HepG2 (cell line): Measurements from ENCODE around the gene B3GALNT2. TPM values are rescaled to one million over a fixed set of nuclear protein-coding genes. Genes with fewer than 3 reads are reported as not detected.

Experiments
- EP300 ChIP-seq, 3 experiments: sonication (generic) in 1 of 3; formaldehyde crosslinking in 1 of 3; IDR thresholded peaks; 2 replicates each; pipeline versions ENCODE4 v1.5.1 to v1.6.1; 2011 to 2020; ENCODE audit warnings: low read depth in 2 of 3, low read length in 2 of 3, borderline replicate concordance in 1 of 3, improper control_type of control experiment in 1 of 3, mild to moderate bottlenecking in 1 of 3, missing genetic modification reagents in 1 of 3, moderate library complexity in 1 of 3
- GATA4 ChIP-seq: sonication (generic); IDR thresholded peaks from 2 replicates; pipeline ENCODE4 v1.6.1; 2016; ENCODE audit warnings: antibody characterized with exemption, low read depth, borderline replicate concordance
- HOXA5 ChIP-seq: sonication (generic); formaldehyde crosslinking; IDR thresholded peaks from 2 replicates; pipeline ENCODE4 v1.4.0; 2020; ENCODE audit warnings: missing genetic modification reagents
- MXD4 ChIP-seq: IDR thresholded peaks from 2 replicates; pipeline ENCODE4 v1.6.1; 2016; ENCODE audit warnings: mild to moderate bottlenecking, missing biosample characterization, missing genetic modification reagents
- PPARG ChIP-seq: conservative IDR thresholded peaks from 2 replicates; pipeline ENCODE4 v1.6.1; 2016; ENCODE audit warnings: missing biosample characterization, missing genetic modification reagents
- RNF2 ChIP-seq: fragments of 450-650 bp; conservative IDR thresholded peaks from 2 replicates; pipeline ENCODE4 v1.6.1; 2016; ENCODE audit warnings: low read depth
- RXRA ChIP-seq: sonication (generic); formaldehyde crosslinking; IDR thresholded peaks from 2 replicates; pipeline ENCODE4 v1.5.1; 2020; ENCODE audit warnings: missing genetic modification reagents
- TBX3 ChIP-seq: fragments of 450-650 bp; IDR thresholded peaks from 2 replicates; pipeline ENCODE4 v1.6.1; 2017; ENCODE audit warnings: antibody characterized with exemption, mild to moderate bottlenecking, inconsistent platforms, borderline replicate concordance
- THAP11 ChIP-seq: IDR thresholded peaks from 2 replicates; pipeline ENCODE4 v1.6.1; 2016; ENCODE audit warnings: missing biosample characterization, missing genetic modification reagents
- TRIM24 ChIP-seq: sonication (generic); formaldehyde crosslinking; IDR thresholded peaks from 2 replicates; pipeline ENCODE4 v1.8.0; 2022; ENCODE audit warnings: mild to moderate bottlenecking, missing genetic modification reagents
- ZNF567 ChIP-seq: sonication (generic); formaldehyde crosslinking; IDR thresholded peaks from 2 replicates; pipeline ENCODE4 v1.8.1; 2023; ENCODE audit warnings: mild to moderate bottlenecking, missing genetic modification reagents, borderline replicate concordance
- ZNF652 ChIP-seq: IDR thresholded peaks from 2 replicates; pipeline ENCODE4 v1.6.1; 2016; ENCODE audit warnings: low read depth, borderline replicate concordance
- ZNF7 ChIP-seq: IDR thresholded peaks from 2 replicates; pipeline ENCODE4 v1.6.1; 2016; ENCODE audit warnings: missing biosample characterization, missing genetic modification reagents
- ZNF773 ChIP-seq: sonication (generic); formaldehyde crosslinking; IDR thresholded peaks from 2 replicates; pipeline ENCODE4 v1.4.0; 2020; ENCODE audit warnings: missing genetic modification reagents, borderline replicate concordance
- ZSCAN22 ChIP-seq: sonication (generic); formaldehyde crosslinking; IDR thresholded peaks from 2 replicates; pipeline ENCODE4 v1.4.0; 2020; ENCODE audit warnings: mild to moderate bottlenecking, missing genetic modification reagents
- polyA plus RNA-seq, 8 experiments: library from polyadenylated mRNA; depleted of rRNA in 3 of 8; stranded (reverse) in 7 of 8; unstranded in 1 of 8; fragments of >200 nt; fragmentation: Illumina TruSeq in 4 of 8; extraction: Trizol in 4 of 8; gene quantifications; 2 replicates each; pipeline versions ENCODE4 v1.2.1 to v1.2.3, GENCODE V29; 2011 to 2016; ENCODE audit warnings: low read depth in 4 of 8, missing spikeins in 1 of 8, mixed read lengths in 1 of 8; ENCODE audit not compliant: insufficient read depth in 1 of 8
- total RNA-seq, 5 experiments: library from RNA; depleted of rRNA; stranded (reverse); fragments of >200 nt; fragmentation: Illumina TruSeq; extraction: Trizol; gene quantifications; 2 replicates each; pipeline ENCODE4 v1.2.3, GENCODE V29; 2016; ENCODE audit warnings: low read depth in 1 of 5
- TF ChIP-seq, protein P1 (sequence below): sonication (generic); formaldehyde crosslinking; IDR thresholded peaks from 2 replicates; pipeline ENCODE4 v1.5.1; 2020; ENCODE audit warnings: mild to moderate bottlenecking, missing genetic modification reagents
- TF ChIP-seq, protein P2 (sequence below): sonication (generic); formaldehyde crosslinking; IDR thresholded peaks from 2 replicates; pipeline ENCODE4 v1.5.1; 2020; ENCODE audit warnings: missing genetic modification reagents, mild to moderate bottlenecking, borderline replicate concordance
- TF ChIP-seq, protein P3 (sequence below): sonication (generic); formaldehyde crosslinking; IDR thresholded peaks from 2 replicates; pipeline ENCODE4 v1.4.0; 2020; ENCODE audit warnings: missing genetic modification reagents
- TF ChIP-seq, protein P4 (sequence below): sonication (generic); formaldehyde crosslinking; IDR thresholded peaks from 2 replicates; pipeline ENCODE4 v1.4.0; 2020; ENCODE audit warnings: missing genetic modification reagents, low read depth, mild to moderate bottlenecking, borderline replicate concordance
- TF ChIP-seq, protein P5 (sequence below): sonication (generic); formaldehyde crosslinking; IDR thresholded peaks from 2 replicates; pipeline ENCODE4 v1.5.0; 2020; ENCODE audit warnings: missing genetic modification reagents
- TF ChIP-seq, protein P6 (sequence below): IDR thresholded peaks from 2 replicates; pipeline ENCODE4 v1.6.1; 2016

B3GALNT2 gene
- total and polyA plus RNA-seq, 2 of the 13 experiments (the other 11 are each of a cell fraction or from before 2014, with no cell fraction given) = 16.5 to 28.9 TPM

DNA sequence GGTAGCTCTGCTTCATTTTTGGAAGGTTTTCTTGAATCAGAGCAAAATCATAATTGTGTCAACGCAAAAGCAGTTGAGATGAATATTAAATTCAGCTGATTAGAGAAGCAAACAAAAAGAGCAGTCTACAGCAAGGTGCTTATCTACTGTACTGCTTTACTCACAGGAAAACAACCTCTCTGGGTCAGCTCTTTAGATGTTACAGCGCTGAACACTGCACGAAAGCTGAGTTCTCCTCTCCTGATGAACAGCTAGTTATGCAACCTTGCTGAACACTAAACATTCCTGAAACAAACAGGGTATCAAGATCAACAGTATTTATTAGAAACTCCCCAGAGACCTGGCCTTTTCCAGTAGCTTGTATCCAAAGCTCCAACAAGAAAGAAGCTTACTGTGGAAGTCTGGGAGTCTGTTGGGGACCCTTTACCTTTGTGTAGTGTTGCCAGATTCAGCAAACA is 95.7 kb downstream of the B3GALNT2 start (continued):
- TF ChIP-seq, protein P1, sequence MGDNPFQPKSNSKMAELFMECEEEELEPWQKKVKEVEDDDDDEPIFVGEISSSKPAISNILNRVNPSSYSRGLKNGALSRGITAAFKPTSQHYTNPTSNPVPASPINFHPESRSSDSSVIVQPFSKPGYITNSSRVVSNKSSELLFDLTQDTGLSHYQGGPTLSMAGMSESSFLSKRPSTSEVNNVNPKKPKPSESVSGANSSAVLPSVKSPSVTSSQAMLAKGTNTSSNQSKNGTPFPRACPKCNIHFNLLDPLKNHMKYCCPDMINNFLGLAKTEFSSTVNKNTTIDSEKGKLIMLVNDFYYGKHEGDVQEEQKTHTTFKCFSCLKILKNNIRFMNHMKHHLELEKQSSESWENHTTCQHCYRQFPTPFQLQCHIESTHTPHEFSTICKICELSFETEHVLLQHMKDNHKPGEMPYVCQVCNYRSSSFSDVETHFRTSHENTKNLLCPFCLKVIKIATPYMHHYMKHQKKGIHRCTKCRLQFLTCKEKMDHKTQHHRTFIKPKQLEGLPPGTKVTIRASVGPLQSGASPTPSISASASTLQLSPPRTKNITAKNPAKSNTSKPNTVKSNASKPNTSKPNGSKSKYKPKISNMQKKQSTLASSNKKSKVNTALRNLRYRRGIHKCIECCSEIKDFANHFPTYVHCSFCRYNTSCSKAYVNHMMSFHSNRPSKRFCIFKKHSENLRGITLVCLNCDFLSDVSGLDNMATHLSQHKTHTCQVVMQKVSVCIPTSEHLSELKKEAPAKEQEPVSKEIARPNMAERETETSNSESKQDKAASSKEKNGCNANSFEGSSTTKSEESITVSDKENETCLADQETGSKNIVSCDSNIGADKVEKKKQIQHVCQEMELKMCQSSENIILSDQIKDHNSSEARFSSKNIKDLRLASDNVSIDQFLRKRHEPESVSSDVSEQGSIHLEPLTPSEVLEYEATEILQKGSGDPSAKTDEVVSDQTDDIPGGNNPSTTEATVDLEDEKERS (CRISPR knock-in tag) = peak; percentile 47; the same call in 1 of the 2 replicates
- no peak for TF ChIP-seq RNF2
- no peak for TF ChIP-seq ZNF773 (CRISPR knock-in tag)
- no peak for TF ChIP-seq ZNF652 (CRISPR knock-in tag)
- TF ChIP-seq, protein P2, sequence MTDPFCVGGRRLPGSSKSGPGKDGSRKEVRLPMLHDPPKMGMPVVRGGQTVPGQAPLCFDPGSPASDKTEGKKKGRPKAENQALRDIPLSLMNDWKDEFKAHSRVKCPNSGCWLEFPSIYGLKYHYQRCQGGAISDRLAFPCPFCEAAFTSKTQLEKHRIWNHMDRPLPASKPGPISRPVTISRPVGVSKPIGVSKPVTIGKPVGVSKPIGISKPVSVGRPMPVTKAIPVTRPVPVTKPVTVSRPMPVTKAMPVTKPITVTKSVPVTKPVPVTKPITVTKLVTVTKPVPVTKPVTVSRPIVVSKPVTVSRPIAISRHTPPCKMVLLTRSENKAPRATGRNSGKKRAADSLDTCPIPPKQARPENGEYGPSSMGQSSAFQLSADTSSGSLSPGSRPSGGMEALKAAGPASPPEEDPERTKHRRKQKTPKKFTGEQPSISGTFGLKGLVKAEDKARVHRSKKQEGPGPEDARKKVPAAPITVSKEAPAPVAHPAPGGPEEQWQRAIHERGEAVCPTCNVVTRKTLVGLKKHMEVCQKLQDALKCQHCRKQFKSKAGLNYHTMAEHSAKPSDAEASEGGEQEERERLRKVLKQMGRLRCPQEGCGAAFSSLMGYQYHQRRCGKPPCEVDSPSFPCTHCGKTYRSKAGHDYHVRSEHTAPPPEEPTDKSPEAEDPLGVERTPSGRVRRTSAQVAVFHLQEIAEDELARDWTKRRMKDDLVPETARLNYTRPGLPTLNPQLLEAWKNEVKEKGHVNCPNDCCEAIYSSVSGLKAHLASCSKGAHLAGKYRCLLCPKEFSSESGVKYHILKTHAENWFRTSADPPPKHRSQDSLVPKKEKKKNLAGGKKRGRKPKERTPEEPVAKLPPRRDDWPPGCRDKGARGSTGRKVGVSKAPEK = 0 out of 2 replicates have a peak, but pooled peaks have one; percentile 32
- no peak for TF ChIP-seq TBX3
- peak; percentile 13; the same call in 1 of the 2 replicates for TF ChIP-seq THAP11
- TF ChIP-seq ZNF7 (CRISPR knock-in tag) = peak; percentile 35; the same call in 1 of the 2 replicates
- TF ChIP-seq ZSCAN22 (CRISPR knock-in tag) = no peak
- peak; percentile 39; the same call in 1 of the 2 replicates for TF ChIP-seq PPARG (CRISPR knock-in tag)
- TF ChIP-seq, protein P3, sequence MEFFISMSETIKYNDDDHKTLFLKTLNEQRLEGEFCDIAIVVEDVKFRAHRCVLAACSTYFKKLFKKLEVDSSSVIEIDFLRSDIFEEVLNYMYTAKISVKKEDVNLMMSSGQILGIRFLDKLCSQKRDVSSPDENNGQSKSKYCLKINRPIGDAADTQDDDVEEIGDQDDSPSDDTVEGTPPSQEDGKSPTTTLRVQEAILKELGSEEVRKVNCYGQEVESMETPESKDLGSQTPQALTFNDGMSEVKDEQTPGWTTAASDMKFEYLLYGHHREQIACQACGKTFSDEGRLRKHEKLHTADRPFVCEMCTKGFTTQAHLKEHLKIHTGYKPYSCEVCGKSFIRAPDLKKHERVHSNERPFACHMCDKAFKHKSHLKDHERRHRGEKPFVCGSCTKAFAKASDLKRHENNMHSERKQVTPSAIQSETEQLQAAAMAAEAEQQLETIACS (CRISPR knock-in tag) = no peak
- peak in 1 of 2 experiments; percentile 69; a peak in 2 of 4 replicates for TF ChIP-seq EP300 (IDR thresholded peaks at IDR 0.05; ENCODE audit: low read depth in 2 of 2, low read length in 2 of 2)
- TF ChIP-seq EP300 (CRISPR knock-in tag; IDR thresholded peaks at IDR 0.05; ENCODE audit: borderline replicate concordance) = no peak
- TF ChIP-seq, protein P4, sequence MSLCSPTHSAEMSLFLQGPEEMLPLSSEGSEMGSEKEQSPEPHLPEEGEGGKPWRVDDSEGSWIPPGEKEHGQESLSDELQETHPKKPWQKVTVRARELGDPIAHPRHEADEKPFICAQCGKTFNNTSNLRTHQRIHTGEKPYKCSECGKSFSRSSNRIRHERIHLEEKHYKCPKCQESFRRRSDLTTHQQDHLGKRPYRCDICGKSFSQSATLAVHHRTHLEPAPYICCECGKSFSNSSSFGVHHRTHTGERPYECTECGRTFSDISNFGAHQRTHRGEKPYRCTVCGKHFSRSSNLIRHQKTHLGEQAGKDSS = no peak
- no peak for TF ChIP-seq GATA4
- no peak for TF ChIP-seq RXRA
- TF ChIP-seq ZNF567 (CRISPR knock-in tag) = no peak
- no peak for TF ChIP-seq MXD4
- no peak for TF ChIP-seq HOXA5
- no peak for TF ChIP-seq TRIM24 (CRISPR knock-in tag)
- TF ChIP-seq, protein P5, sequence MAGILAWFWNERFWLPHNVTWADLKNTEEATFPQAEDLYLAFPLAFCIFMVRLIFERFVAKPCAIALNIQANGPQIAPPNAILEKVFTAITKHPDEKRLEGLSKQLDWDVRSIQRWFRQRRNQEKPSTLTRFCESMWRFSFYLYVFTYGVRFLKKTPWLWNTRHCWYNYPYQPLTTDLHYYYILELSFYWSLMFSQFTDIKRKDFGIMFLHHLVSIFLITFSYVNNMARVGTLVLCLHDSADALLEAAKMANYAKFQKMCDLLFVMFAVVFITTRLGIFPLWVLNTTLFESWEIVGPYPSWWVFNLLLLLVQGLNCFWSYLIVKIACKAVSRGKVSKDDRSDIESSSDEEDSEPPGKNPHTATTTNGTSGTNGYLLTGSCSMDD (CRISPR knock-in tag) = no peak
- TF ChIP-seq, protein P6, sequence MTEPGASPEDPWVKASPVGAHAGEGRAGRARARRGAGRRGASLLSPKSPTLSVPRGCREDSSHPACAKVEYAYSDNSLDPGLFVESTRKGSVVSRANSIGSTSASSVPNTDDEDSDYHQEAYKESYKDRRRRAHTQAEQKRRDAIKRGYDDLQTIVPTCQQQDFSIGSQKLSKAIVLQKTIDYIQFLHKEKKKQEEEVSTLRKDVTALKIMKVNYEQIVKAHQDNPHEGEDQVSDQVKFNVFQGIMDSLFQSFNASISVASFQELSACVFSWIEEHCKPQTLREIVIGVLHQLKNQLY = 0 out of 2 replicates have a peak, but pooled peaks have one; percentile 13
